ENCODE results near the gene CACNA2D3.

GRCh38 chr3:55012091-55012490 is 889.7 kb downstream of the CACNA2D3 start:
- no peak for TF ChIP-seq POLR2AphosphoS5 (IDR thresholded peaks at IDR 0.05; ENCODE audit: low read depth, low read length)
- TF ChIP-seq SPI1 (IDR thresholded peaks at IDR 0.05; ENCODE audit: low read depth, low read length), result no peak
- TF ChIP-seq POLR2A (IDR thresholded peaks at IDR 0.05; ENCODE audit: low read depth, low read length), result no peak

All from GM12891 (cell line).